Tibial artery (tissue), 4 donors: ENCODE results near the gene TRIM49C.
"Not testable (repeated sequence)": the region's sequence is repeated elsewhere in the genome, so short reads cannot be mapped to it uniquely, and the experiment has no call there.

Experiments used
- DNase-seq, 2 donors: peaks; one replicate each; pipeline ENCODE4 v3.0.0-alpha.2; 2019
- H3K27ac ChIP-seq, 2 donors: fragments of 200-600 bp; sonication (generic) in 1 of 2; 1 replicate in 1 of 2; 2 replicates in 1 of 2; pipeline ENCODE4 v1.5.1; 2018 to 2019; ENCODE audit warnings: mild to moderate bottlenecking in 1 of 2
- H3K27me3 ChIP-seq, 2 donors: fragments of 200-600 bp; sonication (generic) in 1 of 2; one replicate each; pipeline versions ENCODE4 v1.5.1 to v1.6.0; 2016 to 2019
- H3K36me3 ChIP-seq, 3 donors: fragments of 200-600 bp; sonication (generic) in 2 of 3; one replicate each; pipeline ENCODE4 v1.5.1; 2016 to 2019; ENCODE audit warnings: mild to moderate bottlenecking in 2 of 3
- H3K4me1 ChIP-seq, 4 donors: fragments of 200-600 bp; sonication (generic) in 2 of 4; 1 replicate in 3 of 4; 2 replicates in 1 of 4; pipeline ENCODE4 v1.5.1; 2016 to 2019
- H3K4me3 ChIP-seq, 2 donors: fragments of 200-600 bp; sonication (generic) in 1 of 2; 1 replicate in 1 of 2; 2 replicates in 1 of 2; pipeline ENCODE4 v1.5.1; 2018 to 2019; ENCODE audit warnings: mild to moderate bottlenecking in 2 of 2
- H3K9me3 ChIP-seq, 3 donors: fragments of 200-600 bp; sonication (generic) in 1 of 3; one replicate each; pipeline ENCODE4 v1.5.1; 2016 to 2019
- intact Hi-C: fragments of 100-400 bp; cut with DNase I; formaldehyde crosslinking; loops from one replicate; pipeline ENCODE4 v1.15.0; 2023; ENCODE audit warnings: low total_unique reads

TRIM49C gene, protein sequence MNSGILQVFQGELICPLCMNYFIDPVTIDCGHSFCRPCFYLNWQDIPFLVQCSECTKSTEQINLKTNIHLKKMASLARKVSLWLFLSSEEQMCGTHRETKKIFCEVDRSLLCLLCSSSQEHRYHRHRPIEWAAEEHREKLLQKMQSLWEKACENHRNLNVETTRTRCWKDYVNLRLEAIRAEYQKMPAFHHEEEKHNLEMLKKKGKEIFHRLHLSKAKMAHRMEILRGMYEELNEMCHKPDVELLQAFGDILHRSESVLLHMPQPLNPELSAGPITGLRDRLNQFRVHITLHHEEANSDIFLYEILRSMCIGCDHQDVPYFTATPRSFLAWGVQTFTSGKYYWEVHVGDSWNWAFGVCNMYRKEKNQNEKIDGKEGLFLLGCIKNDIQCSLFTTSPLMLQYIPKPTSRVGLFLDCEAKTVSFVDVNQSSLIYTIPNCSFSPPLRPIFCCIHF

GRCh38 chr11:90030806-90031205 lies at the start of gene TRIM49C:
Gene TRIM49C (plus strand): TSS chr11:90031106. CDS start chr11:90035212, 4,106 bp downstream.
- H3K36me3 ChIP-seq, H3K27me3 ChIP-seq, H3K9me3 ChIP-seq, intact Hi-C loops, H3K4me3 ChIP-seq, DNase-seq, H3K27ac ChIP-seq, H3K4me1 ChIP-seq: not testable (repeated sequence)

DNA sequence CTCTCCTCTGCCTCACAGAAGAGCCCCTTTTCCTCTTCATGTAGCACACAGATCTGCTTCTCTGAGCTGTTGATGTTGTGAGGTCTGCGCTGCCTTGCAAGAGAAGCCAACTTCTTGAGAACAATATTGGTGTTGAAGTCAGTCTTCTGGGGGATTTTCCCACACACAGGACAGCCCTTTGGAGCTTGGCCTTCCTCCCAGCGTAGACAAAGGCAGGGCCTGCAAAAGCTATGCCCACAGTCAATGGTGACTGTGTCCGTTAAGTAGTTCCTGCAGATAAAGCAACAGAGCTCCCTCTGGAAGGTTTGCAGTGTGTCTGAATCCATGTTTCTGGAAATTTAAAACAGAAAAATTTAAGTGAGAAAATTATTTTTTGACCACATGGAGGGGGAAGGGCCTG lies 6.7 kb upstream of the TRIM49C start:
- H3K4me3 ChIP-seq, intact Hi-C loops, H3K36me3 ChIP-seq, DNase-seq, H3K27ac ChIP-seq, H3K27me3 ChIP-seq, H3K4me1 ChIP-seq, H3K9me3 ChIP-seq: not testable (repeated sequence)

- H3K9me3 ChIP-seq, intact Hi-C loops, H3K27ac ChIP-seq, H3K36me3 ChIP-seq, H3K27me3 ChIP-seq, H3K4me1 ChIP-seq, DNase-seq, H3K4me3 ChIP-seq: not testable (repeated sequence)
These were observed 20.8 kb downstream of the TRIM49C start for GRCh38 chr11:90051591-90052209.

GRCh38 chr11:90052311-90052710 lies 21.4 kb downstream of the TRIM49C start:
- DNase-seq, H3K27ac ChIP-seq, H3K9me3 ChIP-seq, H3K36me3 ChIP-seq, H3K4me1 ChIP-seq, H3K4me3 ChIP-seq, H3K27me3 ChIP-seq, intact Hi-C loops: not testable (repeated sequence)

GRCh38 chr11:90053545-90053944 lies 22.6 kb downstream of the TRIM49C start:
- H3K27me3 ChIP-seq, H3K4me3 ChIP-seq, H3K4me1 ChIP-seq, intact Hi-C loops, H3K27ac ChIP-seq, H3K9me3 ChIP-seq, H3K36me3 ChIP-seq, DNase-seq: not testable (repeated sequence)

- intact Hi-C loops, H3K27ac ChIP-seq, H3K36me3 ChIP-seq: not testable (repeated sequence)
These were observed 54.7 kb downstream of the TRIM49C start, which contains the start of gene UBTFL1 for GRCh38 chr11:90085650-90086049. Gene UBTFL1 (plus strand): TSS chr11:90085950. CDS start chr11:90085950, 0 bp downstream.

DNA sequence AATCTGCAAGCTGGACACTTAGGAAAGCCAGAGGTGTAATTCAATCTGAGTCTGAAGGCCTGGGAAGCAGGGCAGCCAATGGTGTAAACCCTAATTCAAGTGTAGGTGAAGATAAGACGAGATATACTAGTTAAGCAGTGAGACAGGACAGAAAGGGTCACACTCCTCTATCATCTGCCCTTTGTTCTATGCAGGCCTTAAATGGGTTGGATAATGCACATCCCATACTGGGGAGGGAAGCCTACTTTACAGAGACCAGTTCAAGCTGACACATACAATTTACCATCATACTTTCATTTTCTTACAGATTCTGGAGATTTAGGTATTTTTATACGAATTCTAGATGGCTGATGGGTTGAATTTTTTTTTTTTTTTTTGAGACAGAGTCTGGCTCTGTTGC lies 57.8 kb downstream of the TRIM49C start:
- H3K27me3 ChIP-seq, H3K4me1 ChIP-seq, H3K4me3 ChIP-seq, H3K36me3 ChIP-seq, H3K9me3 ChIP-seq, H3K27ac ChIP-seq, DNase-seq, intact Hi-C loops: not testable (repeated sequence)

More at GRCh38 chr11:90085650-90086049, 54.7 kb downstream of the TRIM49C start, which contains the start of gene UBTFL1:
- not testable (repeated sequence) for H3K9me3 ChIP-seq, DNase-seq, H3K27me3 ChIP-seq, H3K4me1 ChIP-seq, H3K4me3 ChIP-seq
